NCI-H2029 (cell line): ENCODE measurements around the gene DEUP1.
"Not testable (repeated sequence)": the region's sequence is repeated elsewhere in the genome, so short reads cannot be mapped to it uniquely, and the experiment has no call there.

Experiments used
- DNase-seq: peaks from one replicate; lab custom pipeline; 2025; lab: John Stamatoyannopoulos, UW

DEUP1 gene

GRCh38 chr11:93330446-93330984 is at the start of gene DEUP1:
DEUP1 (plus strand) TSS chr11:93330742; CDS start chr11:93332260, 1,518 bp downstream.
- DNase-seq: peak; percentile 75

GRCh38 chr11:93285430-93285829 is 45.1 kb upstream of the DEUP1 start:
- DNase-seq: no peak

GRCh38 chr11:93287434-93287833 is 43.1 kb upstream of the DEUP1 start:
- DNase-seq: no peak

GRCh38 chr11:93288079-93288478 is 42.5 kb upstream of the DEUP1 start:
- DNase-seq: no peak

- no peak for DNase-seq
Observed at GRCh38 chr11:93288767-93289166, 41.8 kb upstream of the DEUP1 start.

- DNase-seq: no peak
Observed at GRCh38 chr11:93289782-93290463, 40.6 kb upstream of the DEUP1 start.

- no peak for DNase-seq
Observed at GRCh38 chr11:93291110-93291509, 39.4 kb upstream of the DEUP1 start.

- no peak for DNase-seq
Observed at GRCh38 chr11:93291898-93292297, 38.6 kb upstream of the DEUP1 start.

- no peak for DNase-seq
Observed at GRCh38 chr11:93295921-93296575, 34.5 kb upstream of the DEUP1 start.

GRCh38 chr11:93303689-93304088 is 26.9 kb upstream of the DEUP1 start:
- no peak for DNase-seq

GRCh38 chr11:93314399-93314798 is 16.1 kb upstream of the DEUP1 start:
- DNase-seq: not testable (repeated sequence)

- DNase-seq: no peak
Observed at GRCh38 chr11:93319224-93319839, 11.2 kb upstream of the DEUP1 start.

GRCh38 chr11:93320230-93320629 is 10.3 kb upstream of the DEUP1 start:
- no peak for DNase-seq

- no peak for DNase-seq
Observed at GRCh38 chr11:93322207-93322606, 8.3 kb upstream of the DEUP1 start.

GRCh38 chr11:93323747-93324146 is 6.8 kb upstream of the DEUP1 start:
- no peak for DNase-seq

GRCh38 chr11:93324500-93324899 is 6.0 kb upstream of the DEUP1 start:
- DNase-seq: no peak

- DNase-seq: no peak
Observed at GRCh38 chr11:93326681-93327080, 3.9 kb upstream of the DEUP1 start.

- DNase-seq: peak; percentile 27
Observed at GRCh38 chr11:93329936-93330445, 551 bp upstream of the DEUP1 start.

- DNase-seq: peak; percentile 86
Observed at GRCh38 chr11:93340223-93340622, 9.7 kb downstream of the DEUP1 start.

GRCh38 chr11:93344855-93345333 is 14.4 kb downstream of the DEUP1 start:
- no peak for DNase-seq

GRCh38 chr11:93348930-93349329 is 18.4 kb downstream of the DEUP1 start:
- no peak for DNase-seq

- DNase-seq: no peak
Observed at GRCh38 chr11:93350835-93351234, 20.3 kb downstream of the DEUP1 start.

- no peak for DNase-seq
Observed at GRCh38 chr11:93359396-93359795, 28.9 kb downstream of the DEUP1 start.
